Neuronal stem cell (in vitro differentiated cells): ENCODE results near the gene SLC25A22.

Experiments used
- DNase-seq: peaks from one replicate; pipeline ENCODE4 v3.0.0-alpha.2; 2013; ENCODE audit warnings: low spot score
- H2AFZ ChIP-seq: one replicate; pipeline ENCODE4 v1.6.1; 2013; ENCODE audit warnings: mild to moderate bottlenecking, low read length, inconsistent platforms
- H2AK5ac ChIP-seq: 2 replicates; pipeline ENCODE4 v1.6.1; 2013; ENCODE audit warnings: low read depth, mild to moderate bottlenecking, inconsistent platforms, low read length, moderate library complexity, mixed read lengths
- H2BK120ac ChIP-seq: 2 replicates; pipeline ENCODE4 v1.6.1; 2013; ENCODE audit warnings: low read depth, mild to moderate bottlenecking, inconsistent platforms, low read length, moderate library complexity, mixed read lengths
- H2BK12ac ChIP-seq: one replicate; pipeline ENCODE4 v1.6.1; 2013; ENCODE audit warnings: low read length, inconsistent platforms
- H2BK15ac ChIP-seq: 2 replicates; pipeline ENCODE4 v1.6.1; 2013; ENCODE audit warnings: mild to moderate bottlenecking, low read length, inconsistent platforms, mixed read lengths
- H2BK5ac ChIP-seq: one replicate; pipeline ENCODE4 v1.6.1; 2013; ENCODE audit warnings: inconsistent platforms, mild to moderate bottlenecking, low read length, moderate library complexity
- H3K14ac ChIP-seq: one replicate; pipeline ENCODE4 v1.6.1; 2013; ENCODE audit warnings: low read length, inconsistent platforms
- H3K18ac ChIP-seq: 2 replicates; pipeline ENCODE4 v1.6.1; 2013; ENCODE audit warnings: low read length, inconsistent platforms
- H3K23ac ChIP-seq: 2 replicates; pipeline ENCODE4 v1.6.1; 2013; ENCODE audit warnings: low read depth, mild to moderate bottlenecking, mixed read lengths, low read length, inconsistent platforms; ENCODE audit not compliant: poor library complexity
- H3K27ac ChIP-seq: replicated peaks from 3 replicates; pipeline ENCODE4 v1.5.1; 2013; ENCODE audit warnings: low read length, inconsistent platforms
- H3K27me3 ChIP-seq, 3 experiments: 2 replicates each; pipeline ENCODE4 v1.6.1; 2013; ENCODE audit warnings: low read length in 3 of 3, mild to moderate bottlenecking in 2 of 3, inconsistent platforms in 1 of 3, low read depth in 1 of 3, mixed read lengths in 1 of 3, moderate library complexity in 1 of 3; ENCODE audit not compliant: control insufficient read depth in 3 of 3, insufficient read depth in 3 of 3
- H3K36me3 ChIP-seq, 2 donors: replicated peaks in 1 of 2; 2 replicates each; pipeline ENCODE4 v1.6.1; 2013; ENCODE audit warnings: low read length in 2 of 2; ENCODE audit not compliant: control insufficient read depth in 2 of 2, insufficient read depth in 2 of 2
- H3K4ac ChIP-seq: 2 replicates; pipeline ENCODE4 v1.6.1; 2013; ENCODE audit warnings: inconsistent platforms, mild to moderate bottlenecking, low read length, moderate library complexity
- H3K4me1 ChIP-seq, 2 donors: 1 replicate in 1 of 2; 2 replicates in 1 of 2; pipeline ENCODE4 v1.6.1; 2013; ENCODE audit warnings: low read length in 2 of 2, low read depth in 1 of 2; ENCODE audit not compliant: control insufficient read depth in 2 of 2, insufficient read depth in 1 of 2
- H3K4me2 ChIP-seq: one replicate; pipeline ENCODE4 v1.6.1; 2013; ENCODE audit warnings: mild to moderate bottlenecking, low read length, inconsistent platforms; ENCODE audit not compliant: insufficient read depth, poor library complexity, severe bottlenecking
- H3K4me3 ChIP-seq, 2 donors: 2 replicates each; pipeline ENCODE4 v1.5.1; 2013; ENCODE audit warnings: low read length in 2 of 2, mild to moderate bottlenecking in 2 of 2, inconsistent platforms in 1 of 2, moderate library complexity in 1 of 2
- H3K79me1 ChIP-seq: one replicate; pipeline ENCODE4 v1.6.1; 2013; ENCODE audit warnings: low read depth, mild to moderate bottlenecking, inconsistent platforms, low read length, moderate library complexity
- H3K9ac ChIP-seq: one replicate; pipeline ENCODE4 v1.6.1; 2013; ENCODE audit warnings: mild to moderate bottlenecking, low read depth, low read length, inconsistent platforms; ENCODE audit not compliant: poor library complexity
- H3K9me3 ChIP-seq, 2 donors: replicated peaks in 1 of 2; 2 replicates each; pipeline versions ENCODE3 to v1.6.1; 2013; ENCODE audit warnings: low read length in 2 of 2, mild to moderate bottlenecking in 2 of 2, inconsistent platforms in 1 of 2, low read depth in 1 of 2, mixed read lengths in 1 of 2, moderate library complexity in 1 of 2; ENCODE audit not compliant: control insufficient read depth in 2 of 2, insufficient read depth in 1 of 2
- H4K8ac ChIP-seq: one replicate; pipeline ENCODE4 v1.6.1; 2013; ENCODE audit warnings: low read depth, mild to moderate bottlenecking, inconsistent platforms, low read length, moderate library complexity
- H4K91ac ChIP-seq: one replicate; pipeline ENCODE4 v1.6.1; 2013; ENCODE audit warnings: low read length, low read depth, mild to moderate bottlenecking, inconsistent platforms; ENCODE audit not compliant: poor library complexity
- WGBS, 2 donors: extraction: QIAGEN DNeasy Blood & Tissue Kit; methylation state at CpG; one replicate each; pipeline ENCODE4 v1.1.7; 2013; ENCODE audit warnings: missing lambda C conversion rate in 2 of 2, mixed read lengths in 1 of 2; ENCODE audit not compliant: insufficient read length in 2 of 2, insufficient replicate concordance in 1 of 2; ENCODE audit errors: extremely low coverage in 2 of 2; 5-methylcytosine and 5-hydroxymethylcytosine counted together

The SLC25A22 gene

GRCh38 chr11:844693-845644 lies 46.9 kb upstream of the SLC25A22 start:
- no peak overlapping the region for H3K23ac ChIP-seq
- peaks cover 17% of the 10 kb centered on the region for H3K79me1 ChIP-seq
- peak overlapping the region; percentile 91 for H2BK120ac ChIP-seq
- no peak for DNase-seq
- H3K36me3 ChIP-seq: peaks cover 12 to 15% of the 10 kb centered on the region in 2 donors
- peak overlapping the region; percentile 69 for H2BK5ac ChIP-seq
- H2BK12ac ChIP-seq: peak overlapping the region; percentile 100
- no peak overlapping the region for H4K91ac ChIP-seq
- peak overlapping the region; percentile 49 for H3K14ac ChIP-seq
- no peak overlapping the region for H2AFZ ChIP-seq
- H3K9ac ChIP-seq: no peak overlapping the region
- H3K4me3 ChIP-seq: peak overlapping the region; percentile 43 to 96
- peak overlapping the region; percentile 83 for H3K18ac ChIP-seq
- H3K4me2 ChIP-seq: peak overlapping the region; percentile 82
- H3K4ac ChIP-seq: no peak overlapping the region
- H4K8ac ChIP-seq: no peak overlapping the region
- peak overlapping the region; percentile 30 for H2BK15ac ChIP-seq
- H2AK5ac ChIP-seq: peak overlapping the region; percentile 100
- whole genome bisulfite sequencing, 2 donors: no CpG with 5 or more reads among the region's 31 CpGs
- H3K27me3 ChIP-seq: peaks cover 0 to 9% (median 0%) of the 10 kb centered on the region in 3 experiments
- H3K9me3 ChIP-seq: no peaks in the 10 kb centered on the region
- peaks cover 30 to 36% of the 10 kb centered on the region in 2 donors for H3K4me1 ChIP-seq
- H3K27ac ChIP-seq: peak overlapping the region; percentile 84

DNA sequence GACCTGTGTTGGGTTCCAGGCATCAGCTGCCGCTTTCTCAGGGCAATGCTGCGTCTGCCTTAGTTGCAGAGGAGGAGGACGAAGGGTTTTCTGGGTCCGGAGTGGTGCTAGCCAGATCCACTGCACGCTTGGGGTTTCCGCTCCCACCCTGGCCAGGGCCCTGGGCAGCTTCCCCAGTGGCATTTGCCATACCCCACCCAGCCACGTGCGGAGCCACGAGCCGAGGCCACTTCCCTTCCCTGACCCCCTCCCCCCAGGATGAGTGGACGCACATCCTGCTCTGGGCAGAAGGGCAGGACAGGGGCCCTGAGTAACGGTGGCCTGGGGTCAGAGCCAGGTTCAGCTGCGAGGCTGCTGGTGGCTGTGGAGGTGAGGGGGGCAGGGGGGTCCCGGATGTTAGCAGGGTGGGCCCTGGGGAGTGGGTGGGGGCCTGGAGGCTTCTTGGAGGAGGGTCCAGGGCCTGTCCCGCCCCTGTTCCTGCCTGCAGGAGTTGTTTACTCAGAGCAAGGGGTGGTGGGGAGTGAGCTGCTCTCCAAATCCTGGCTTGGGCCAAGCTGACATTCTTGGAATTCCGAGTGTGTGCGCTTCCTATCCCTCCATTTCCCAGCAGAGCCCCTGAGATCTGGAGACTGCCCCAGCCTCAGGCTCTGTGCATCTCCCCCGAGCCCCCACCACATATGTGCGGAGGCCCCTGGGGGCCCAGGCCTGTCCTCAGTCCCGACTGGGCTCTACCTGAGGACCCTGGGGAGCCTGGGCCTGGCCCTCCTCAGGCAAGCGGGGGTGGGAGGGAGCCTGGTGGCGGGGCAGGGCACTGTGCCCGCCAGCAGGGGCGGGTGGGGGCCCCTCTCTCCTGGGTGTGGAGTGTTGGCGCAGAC lies 46.0 kb upstream of the SLC25A22 start:
- Histone ChIP-seq H3K36me3 (peaks cover 21 to 24% of the 10 kb centered on the region in 2 donors), H3K9ac (peak overlapping the region; percentile 70), H3K18ac (peak overlapping the region; percentile 84), H3K4me2 (peak overlapping the region; percentile 82), H3K4me1 (peaks cover 30 to 34% of the 10 kb centered on the region in 2 donors), H3K4me3 (peak overlapping the region; percentile 96), H2BK120ac (peak overlapping the region; percentile 91), H3K79me1 (peaks cover 19% of the 10 kb centered on the region), H4K8ac (no peak overlapping the region), H2AFZ (peak overlapping the region; percentile 99), H3K27ac (peak overlapping the region; percentile 84), H3K14ac (no peak overlapping the region), H3K9me3 (no peaks in the 10 kb centered on the region), H3K27me3 (peaks cover 0 to 7% (median 0%) of the 10 kb centered on the region in 3 experiments), H2BK5ac (peak overlapping the region; percentile 69), H2AK5ac (peak overlapping the region; percentile 100), H2BK15ac (peak overlapping the region; percentile 98), H3K23ac (peak overlapping the region; percentile 60), H2BK12ac (peak overlapping the region; percentile 69), H3K4ac (no peak overlapping the region), H4K91ac (no peak overlapping the region)
- WGBS, 2 donors: no CpG with 5 or more reads among the region's 25 CpGs
- no peak for DNase-seq

- no CpG with 5 or more reads among the region's 53 CpGs for WGBS, 2 donors
- Histone ChIP-seq H3K4me1 (peaks cover 23 to 28% of the 10 kb centered on the region in 2 donors), H3K27ac (no peak overlapping the region)
These were observed 45.1 kb upstream of the SLC25A22 start for GRCh38 chr11:843086-843734.

More at GRCh38 chr11:843086-843734, 45.1 kb upstream of the SLC25A22 start:
- Histone ChIP-seq H3K23ac (no peak overlapping the region), H3K79me1 (peaks cover 23% of the 10 kb centered on the region), H3K14ac (no peak overlapping the region), H3K9me3 (no peaks in the 10 kb centered on the region), H2BK15ac (peak overlapping the region; percentile 98), H2BK12ac (no peak overlapping the region), H3K4me2 (peak overlapping the region; percentile 82), H4K91ac (no peak overlapping the region), H3K9ac (peak overlapping the region; percentile 77), H4K8ac (no peak overlapping the region), H2BK120ac (peak overlapping the region; percentile 91), H2BK5ac (peak overlapping the region; percentile 77), H2AK5ac (peak overlapping the region; percentile 100), H3K4me3 (peak overlapping the region; percentile 96), H3K18ac (peak overlapping the region; percentile 84), H3K36me3 (peaks cover 29 to 33% of the 10 kb centered on the region in 2 donors), H3K4ac (no peak overlapping the region), H2AFZ (peak overlapping the region; percentile 99), H3K27me3 (no peaks in the 10 kb centered on the region)
- DNase-seq: no peak
